ENCODE results near the gene WDR49. TPM values are rescaled to one million over a fixed set of nuclear protein-coding genes. Genes with fewer than 3 reads are reported as not detected.

Gene WDR49
- total RNA-seq, 1 donor = under 0.01 TPM

- TF ChIP-seq CTCF (IDR thresholded peaks at IDR 0.05; ENCODE audit: insufficient read depth, low read depth, low read length) = no peak
- no peak overlapping the region for H3K4me3 ChIP-seq (ENCODE audit: low read depth, low read length)
- DNase-seq (ENCODE audit: low read depth) = no peak
These were observed 169.2 kb downstream of the WDR49 start for GRCh38 chr3:167484551-167484950.

- DNase-seq (ENCODE audit: low read depth) = no peak
- H3K4me3 ChIP-seq (ENCODE audit: low read depth, low read length) = no peak overlapping the region
- no peak for TF ChIP-seq CTCF (IDR thresholded peaks at IDR 0.05; ENCODE audit: insufficient read depth, low read depth, low read length)
These were observed 169.8 kb downstream of the WDR49 start for GRCh38 chr3:167483708-167484475.

GRCh38 chr3:167481164-167481563 is 172.6 kb downstream of the WDR49 start:
- no peak overlapping the region for H3K4me3 ChIP-seq (ENCODE audit: low read depth, low read length)
- no peak for DNase-seq (ENCODE audit: low read depth)
- no peak for TF ChIP-seq CTCF (IDR thresholded peaks at IDR 0.05; ENCODE audit: insufficient read depth, low read depth, low read length)

- H3K4me3 ChIP-seq (ENCODE audit: low read depth, low read length) = no peak overlapping the region
- no peak for TF ChIP-seq CTCF (IDR thresholded peaks at IDR 0.05; ENCODE audit: insufficient read depth, low read depth, low read length)
- no peak for DNase-seq (ENCODE audit: low read depth)
These were observed 173.0 kb downstream of the WDR49 start for GRCh38 chr3:167480748-167481147.

GRCh38 chr3:167473863-167474262 is 179.9 kb downstream of the WDR49 start, which contains the start of gene SERPINI2:
Gene SERPINI2, minus strand, starts transcription at chr3:167474042. Its CDS starts 2,208 bp downstream, at chr3:167471834.
- DNase-seq (ENCODE audit: low read depth) = no peak

GRCh38 chr3:167469381-167469780 is 184.4 kb downstream of the WDR49 start:
- no peak for DNase-seq (ENCODE audit: low read depth)
- TF ChIP-seq CTCF (IDR thresholded peaks at IDR 0.05; ENCODE audit: insufficient read depth, low read depth, low read length) = no peak
- H3K4me3 ChIP-seq (ENCODE audit: low read depth, low read length) = no peak overlapping the region

More at GRCh38 chr3:167473863-167474262, 179.9 kb downstream of the WDR49 start, which contains the start of gene SERPINI2:
- no peak within 1 kb of the TSS for H3K4me3 ChIP-seq (ENCODE audit: low read depth, low read length)
- no peak for TF ChIP-seq CTCF (IDR thresholded peaks at IDR 0.05; ENCODE audit: insufficient read depth, low read depth, low read length)

Data from fibroblast of villous mesenchyme (primary cell).